H1 (cell line): ENCODE results near the gene GFOD1.

Experiments used
- EP300 ChIP-seq, 2 experiments: IDR thresholded peaks; 1 replicate in 1 of 2; 2 replicates in 1 of 2; pipeline ENCODE4 v1.6.1; 2011 to 2012; ENCODE audit warnings: low read depth in 2 of 2, low read length in 2 of 2, mild to moderate bottlenecking in 2 of 2, borderline replicate concordance in 1 of 2, inconsistent platforms in 1 of 2, moderate library complexity in 1 of 2
- HDAC2 ChIP-seq, 2 experiments: fragments of 300-600 bp in 1 of 2; sonication (generic) in 1 of 2; IDR thresholded peaks; 2 replicates each; pipeline ENCODE4 v1.6.1; 2011 to 2012; ENCODE audit warnings: low read depth in 2 of 2, low read length in 2 of 2, mild to moderate bottlenecking in 2 of 2, moderate library complexity in 2 of 2, borderline replicate concordance in 1 of 2, inconsistent platforms in 1 of 2
- JUND ChIP-seq: IDR thresholded peaks from 2 replicates; pipeline ENCODE4 v1.6.1; 2011; ENCODE audit warnings: mild to moderate bottlenecking, improper control_type of control experiment, low read length
- KDM1A ChIP-seq: fragments of 200-600, 300-600 bp; sonication (generic); IDR thresholded peaks from 2 replicates; pipeline ENCODE4 v1.7.1; 2016; ENCODE audit warnings: mild to moderate bottlenecking, low read length, borderline replicate concordance
- NRF1 ChIP-seq: IDR thresholded peaks from 2 replicates; pipeline ENCODE4 v1.6.1; 2011; ENCODE audit warnings: mild to moderate bottlenecking, low read depth, low read length, improper control_type of control experiment
- POLR2A ChIP-seq, 2 experiments: IDR thresholded peaks; 1 replicate in 1 of 2; 2 replicates in 1 of 2; pipeline ENCODE4 v1.6.1; 2011; ENCODE audit warnings: low read depth in 2 of 2, low read length in 2 of 2, mild to moderate bottlenecking in 2 of 2; ENCODE audit errors: control extremely low read depth in 1 of 2
- POLR2AphosphoS5 ChIP-seq: IDR thresholded peaks from 2 replicates; pipeline ENCODE4 v1.6.1; 2011; ENCODE audit warnings: low read depth, low read length
- RAD21 ChIP-seq, 2 experiments: IDR thresholded peaks in 1 of 2; conservative IDR thresholded peaks in 1 of 2; 2 replicates each; pipeline ENCODE4 v1.6.1; 2011; ENCODE audit warnings: low read depth in 2 of 2, low read length in 2 of 2, improper control_type of control experiment in 1 of 2, inconsistent platforms in 1 of 2, mild to moderate bottlenecking in 1 of 2, moderate library complexity in 1 of 2
- SP1 ChIP-seq: IDR thresholded peaks from 2 replicates; pipeline ENCODE4 v1.6.1; 2011; ENCODE audit warnings: low read depth, low read length
- TAF1 ChIP-seq: IDR thresholded peaks from 2 replicates; pipeline ENCODE4 v1.6.1; 2011; ENCODE audit warnings: mild to moderate bottlenecking, low read depth, low read length
- TF ChIP-seq, protein P1 (sequence below), 3 experiments: IDR thresholded peaks; 1 replicate in 2 of 3; 2 replicates in 1 of 3; pipeline versions ENCODE4 v1.5.1 to v1.6.1; 2011; ENCODE audit warnings: low read length in 3 of 3, mild to moderate bottlenecking in 3 of 3, inconsistent platforms in 2 of 3, low read depth in 1 of 3, moderate library complexity in 1 of 3; ENCODE audit not compliant: insufficient read depth in 1 of 3; ENCODE audit errors: control extremely low read depth in 1 of 3
- TF ChIP-seq, protein P2 (sequence below): IDR thresholded peaks from 2 replicates; pipeline ENCODE4 v1.6.1; 2011; ENCODE audit warnings: low read length, improper control_type of control experiment

DNA sequence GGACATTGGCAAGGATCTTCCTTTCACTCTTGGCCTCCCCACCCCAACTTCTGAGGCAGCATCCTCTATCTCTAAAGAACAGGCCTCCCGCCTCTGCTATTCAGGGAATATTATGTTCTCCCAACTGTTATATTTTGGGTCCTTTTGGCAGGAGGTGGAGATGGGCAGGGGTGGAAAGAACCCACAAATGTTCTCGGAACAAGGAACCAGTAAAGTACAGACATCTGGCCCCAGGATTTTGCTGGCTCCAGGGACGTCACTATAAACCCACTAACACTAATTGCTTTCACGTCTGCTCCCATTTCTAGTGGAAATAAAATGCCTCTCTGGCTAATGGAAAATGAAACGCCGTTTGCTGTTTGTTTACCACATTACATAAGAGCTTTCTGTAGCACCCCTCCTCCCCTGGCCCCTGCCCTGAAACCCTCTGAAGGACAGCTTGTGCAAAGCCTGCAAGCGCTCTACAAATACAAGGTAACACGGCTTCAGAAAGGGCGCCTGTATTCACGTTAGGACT, 81.4 kb downstream of the GFOD1 start:
- TF ChIP-seq POLR2AphosphoS5 (no peak), POLR2A (IDR thresholded peaks at IDR 0.05; ENCODE audit: control extremely low read depth in 1 of 2, low read depth in 2 of 2, low read length in 2 of 2) (no peak), NRF1 (no peak), KDM1A (no peak), JUND (no peak), TAF1 (no peak), SP1 (no peak), HDAC2 (IDR thresholded peaks at IDR 0.05; ENCODE audit: borderline replicate concordance in 1 of 2, low read depth in 2 of 2, low read length in 2 of 2) (no peak), EP300 (IDR thresholded peaks at IDR 0.05; ENCODE audit: borderline replicate concordance in 1 of 2, low read depth in 2 of 2, low read length in 2 of 2) (no peak), RAD21 (IDR thresholded peaks at IDR 0.05 in 1 of 2, conservative IDR thresholded peaks at IDR 0.05 in 1 of 2; ENCODE audit: low read depth in 2 of 2, low read length in 2 of 2) (no peak)
- TF ChIP-seq, protein P1, sequence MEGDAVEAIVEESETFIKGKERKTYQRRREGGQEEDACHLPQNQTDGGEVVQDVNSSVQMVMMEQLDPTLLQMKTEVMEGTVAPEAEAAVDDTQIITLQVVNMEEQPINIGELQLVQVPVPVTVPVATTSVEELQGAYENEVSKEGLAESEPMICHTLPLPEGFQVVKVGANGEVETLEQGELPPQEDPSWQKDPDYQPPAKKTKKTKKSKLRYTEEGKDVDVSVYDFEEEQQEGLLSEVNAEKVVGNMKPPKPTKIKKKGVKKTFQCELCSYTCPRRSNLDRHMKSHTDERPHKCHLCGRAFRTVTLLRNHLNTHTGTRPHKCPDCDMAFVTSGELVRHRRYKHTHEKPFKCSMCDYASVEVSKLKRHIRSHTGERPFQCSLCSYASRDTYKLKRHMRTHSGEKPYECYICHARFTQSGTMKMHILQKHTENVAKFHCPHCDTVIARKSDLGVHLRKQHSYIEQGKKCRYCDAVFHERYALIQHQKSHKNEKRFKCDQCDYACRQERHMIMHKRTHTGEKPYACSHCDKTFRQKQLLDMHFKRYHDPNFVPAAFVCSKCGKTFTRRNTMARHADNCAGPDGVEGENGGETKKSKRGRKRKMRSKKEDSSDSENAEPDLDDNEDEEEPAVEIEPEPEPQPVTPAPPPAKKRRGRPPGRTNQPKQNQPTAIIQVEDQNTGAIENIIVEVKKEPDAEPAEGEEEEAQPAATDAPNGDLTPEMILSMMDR (IDR thresholded peaks at IDR 0.05; ENCODE audit: control extremely low read depth in 1 of 3, insufficient read depth in 1 of 3, low read depth in 1 of 3, low read length in 3 of 3) = no peak
- TF ChIP-seq, protein P2, sequence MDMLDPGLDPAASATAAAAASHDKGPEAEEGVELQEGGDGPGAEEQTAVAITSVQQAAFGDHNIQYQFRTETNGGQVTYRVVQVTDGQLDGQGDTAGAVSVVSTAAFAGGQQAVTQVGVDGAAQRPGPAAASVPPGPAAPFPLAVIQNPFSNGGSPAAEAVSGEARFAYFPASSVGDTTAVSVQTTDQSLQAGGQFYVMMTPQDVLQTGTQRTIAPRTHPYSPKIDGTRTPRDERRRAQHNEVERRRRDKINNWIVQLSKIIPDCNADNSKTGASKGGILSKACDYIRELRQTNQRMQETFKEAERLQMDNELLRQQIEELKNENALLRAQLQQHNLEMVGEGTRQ = no peak
